CD14-positive monocyte (primary cell): ENCODE data around the gene SMIM30. TPM values are rescaled to one million over a fixed set of nuclear protein-coding genes. Genes with fewer than 3 reads are reported as not detected.

ENCODE experiments used
- DNase-seq, 3 donors: peaks; one replicate each; pipeline ENCODE4 v3.0.0-alpha.2; 2011 to 2022
- H2AFZ ChIP-seq: 2 replicates; pipeline ENCODE4 v1.6.0; 2012; ENCODE audit warnings: mild to moderate bottlenecking, low read depth, low read length, inconsistent platforms; ENCODE audit not compliant: insufficient read depth, poor library complexity, severe bottlenecking
- H3K27ac ChIP-seq, 2 donors: 1 replicate in 1 of 2; 2 replicates in 1 of 2; pipeline ENCODE4 v1.5.1; 2012 to 2013; ENCODE audit warnings: low read length in 2 of 2, control low read depth in 1 of 2, inconsistent platforms in 1 of 2, low read depth in 1 of 2, mild to moderate bottlenecking in 1 of 2
- H3K27me3 ChIP-seq, 2 donors: one replicate each; pipeline versions ENCODE4 v1.6.0 to v1.6.1; 2011 to 2013; ENCODE audit warnings: low read length in 2 of 2; ENCODE audit not compliant: control insufficient read depth in 2 of 2, insufficient read depth in 2 of 2
- H3K36me3 ChIP-seq, 2 donors: replicated peaks in 1 of 2; 1 replicate in 1 of 2; 2 replicates in 1 of 2; pipeline versions ENCODE4 v1.5.1 to v1.6.1; 2012 to 2013; ENCODE audit warnings: low read length in 2 of 2, control low read depth in 1 of 2, inconsistent platforms in 1 of 2, mild to moderate bottlenecking in 1 of 2; ENCODE audit not compliant: insufficient read depth in 2 of 2, control insufficient read depth in 1 of 2
- H3K4me1 ChIP-seq, 2 donors: 1 replicate in 1 of 2; 2 replicates in 1 of 2; pipeline versions ENCODE4 v1.5.1 to v1.6.1; 2012 to 2013; ENCODE audit warnings: low read length in 2 of 2, control low read depth in 1 of 2, inconsistent platforms in 1 of 2, mild to moderate bottlenecking in 1 of 2, moderate library complexity in 1 of 2; ENCODE audit not compliant: insufficient read depth in 2 of 2, control insufficient read depth in 1 of 2
- H3K4me2 ChIP-seq: replicated peaks from 2 replicates; pipeline ENCODE3; 2012; ENCODE audit warnings: low read length, moderate library complexity, mild to moderate bottlenecking; ENCODE audit not compliant: poor library complexity, severe bottlenecking; ENCODE audit errors: extremely low read depth
- H3K4me3 ChIP-seq, 3 experiments: fragments of 200-600 bp in 1 of 3; sonication (generic) in 1 of 3; replicated peaks in 1 of 3; 1 replicate in 2 of 3; 2 replicates in 1 of 3; pipeline ENCODE4 v1.5.1; 2011 to 2013; ENCODE audit warnings: low read length in 3 of 3, mild to moderate bottlenecking in 3 of 3, control low read depth in 2 of 3, low read depth in 2 of 3, inconsistent platforms in 1 of 3, moderate library complexity in 1 of 3
- H3K79me2 ChIP-seq: 2 replicates; pipeline ENCODE4 v1.6.0; 2012; ENCODE audit warnings: mild to moderate bottlenecking, control low read depth, inconsistent platforms, low read length, moderate library complexity; ENCODE audit not compliant: insufficient read depth
- H3K9ac ChIP-seq: 2 replicates; pipeline ENCODE4 v1.6.0; 2017; ENCODE audit warnings: low read length, mild to moderate bottlenecking; ENCODE audit not compliant: insufficient read depth, poor library complexity, severe bottlenecking
- H3K9me3 ChIP-seq, 2 donors: replicated peaks in 1 of 2; 1 replicate in 1 of 2; 2 replicates in 1 of 2; pipeline versions ENCODE4 v1.5.1 to v1.6.1; 2012 to 2013; ENCODE audit warnings: low read length in 2 of 2, control low read depth in 1 of 2; ENCODE audit not compliant: control insufficient read depth in 1 of 2, insufficient read depth in 1 of 2
- H4K20me1 ChIP-seq: 2 replicates; pipeline ENCODE4 v1.6.0; 2012; ENCODE audit warnings: mild to moderate bottlenecking, low read length, control low read depth, moderate library complexity; ENCODE audit not compliant: insufficient read depth
- H3K27ac Mint-ChIP-seq, 7 donors: one replicate each; pipeline ENCODE4 v1.8.0; 2020; ENCODE audit warnings: mild to moderate bottlenecking in 7 of 7, mixed read lengths in 7 of 7, moderate library complexity in 6 of 7, inconsistent platforms in 2 of 7
- H3K27me3 Mint-ChIP-seq, 3 donors: one replicate each; pipeline ENCODE4 v1.8.0; 2021 to 2022; ENCODE audit warnings: low read depth in 3 of 3, mild to moderate bottlenecking in 3 of 3, mixed read lengths in 3 of 3, moderate library complexity in 3 of 3, inconsistent platforms in 1 of 3
- H3K36me3 Mint-ChIP-seq, 2 donors: one replicate each; pipeline ENCODE4 v1.8.0; 2020; ENCODE audit warnings: mixed read lengths in 2 of 2, inconsistent platforms in 1 of 2, mild to moderate bottlenecking in 1 of 2
- H3K4me1 Mint-ChIP-seq: one replicate; pipeline ENCODE4 v1.8.0; 2020; ENCODE audit warnings: mild to moderate bottlenecking, mixed read lengths
- H3K4me3 Mint-ChIP-seq, 2 donors: one replicate each; pipeline ENCODE4 v1.8.0; 2020; ENCODE audit warnings: mild to moderate bottlenecking in 2 of 2, mixed read lengths in 2 of 2, moderate library complexity in 1 of 2
- H3K9me3 Mint-ChIP-seq, 7 donors: one replicate each; pipeline ENCODE4 v1.8.0; 2020 to 2022; ENCODE audit warnings: mixed read lengths in 7 of 7, mild to moderate bottlenecking in 6 of 7, moderate library complexity in 6 of 7, inconsistent platforms in 2 of 7
- CTCF ChIP-seq: fragments of 200-600 bp; IDR thresholded peaks from one replicate; pipeline ENCODE4 v1.8.0; 2022; ENCODE audit warnings: antibody characterized with exemption, mild to moderate bottlenecking
- WGBS: methylation state at CpG from one replicate; pipeline ENCODE4 v1.1.5; 2013; ENCODE audit warnings: missing lambda C conversion rate; ENCODE audit not compliant: insufficient coverage; 5-methylcytosine and 5-hydroxymethylcytosine counted together
- intact Hi-C, 2 donors: fragments of 100-400 bp; cut with micrococcal nuclease; formaldehyde crosslinking; loops; one replicate each; pipeline versions ENCODE4 v1.15.0 to v1.15.1; 2023
- polyA plus RNA-seq, 3 donors: library from polyadenylated mRNA; depleted of rRNA in 1 of 3; unstranded in 2 of 3; stranded (reverse) in 1 of 3; fragments of 300-500 nt in 2 of 3; fragments of >200 nt in 1 of 3; fragmentation: Illumina TruSeq in 2 of 3; gene quantifications; 1 replicate in 2 of 3; 2 replicates in 1 of 3; pipeline ENCODE4 v1.2.3, GENCODE V29; 2012 to 2021

The SMIM30 gene
- polyA plus RNA-seq, 3 donors = 11.6 to 55.0 (median 43.6) TPM

DNA sequence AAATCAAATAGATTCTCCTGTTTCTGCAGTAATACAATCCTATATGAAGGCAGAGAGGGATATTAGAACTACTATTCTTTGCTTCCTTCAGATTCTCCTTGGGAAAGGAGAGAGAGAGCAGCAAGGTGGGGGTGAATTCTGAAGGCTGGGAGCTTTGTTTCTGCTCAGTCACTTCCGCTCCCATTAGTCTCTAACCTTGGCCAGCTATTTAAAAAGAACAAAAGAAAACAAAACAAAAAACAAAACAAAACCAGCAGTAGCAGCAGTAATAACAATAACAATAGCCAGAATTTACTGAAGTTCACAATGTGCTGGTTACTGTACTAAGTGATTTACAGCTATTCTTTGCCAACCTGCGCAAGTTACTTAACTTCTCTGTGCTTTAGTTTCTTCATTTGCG, 41.7 kb downstream of the SMIM30 start:
- no peaks in the 10 kb centered on the region for H3K79me2 ChIP-seq
- intact Hi-C loops = no loop called here
- Mint-ChIP-seq H3K27ac (no peak overlapping the region), H3K4me1 (peaks cover under 1% of the 10 kb centered on the region), H3K36me3 (no peaks in the 10 kb centered on the region), H3K4me3 (no peak overlapping the region), H3K9me3 (no peaks in the 10 kb centered on the region), H3K27me3 (peaks cover 2 to 5% (median 2%) of the 10 kb centered on the region in 3 donors)
- no peaks in the 10 kb centered on the region for H3K36me3 ChIP-seq
- no peaks in the 10 kb centered on the region for H3K9me3 ChIP-seq
- H3K4me2 ChIP-seq = no peak overlapping the region
- no peak overlapping the region for H2AFZ ChIP-seq
- no peak overlapping the region for H3K9ac ChIP-seq
- no peak overlapping the region for H3K4me3 ChIP-seq
- DNase-seq = no peak
- H3K4me1 ChIP-seq = peaks cover 0 to 3% of the 10 kb centered on the region in 2 donors
- no CpG with 5 or more reads among the region's 3 CpGs for WGBS
- TF ChIP-seq CTCF = no peak
- peaks cover 3 to 10% of the 10 kb centered on the region in 2 donors for H3K27me3 ChIP-seq
- H4K20me1 ChIP-seq = no peaks in the 10 kb centered on the region
- no peak overlapping the region for H3K27ac ChIP-seq

- Mint-ChIP-seq H3K9me3 (peaks cover 0 to 5% (median 2%) of the 10 kb centered on the region in 7 donors), H3K27me3 (peaks cover 0 to 4% (median 2%) of the 10 kb centered on the region in 3 donors), H3K27ac (peak overlapping the region in 1 of 7 donors; percentile 88), H3K4me1 (peaks cover 7% of the 10 kb centered on the region), H3K36me3 (no peaks in the 10 kb centered on the region), H3K4me3 (no peak overlapping the region)
- Histone ChIP-seq H3K4me3 (no peak overlapping the region), H3K36me3 (no peaks in the 10 kb centered on the region), H3K4me2 (no peak overlapping the region), H3K4me1 (peaks cover 9 to 11% of the 10 kb centered on the region in 2 donors), H4K20me1 (no peaks in the 10 kb centered on the region), H3K79me2 (no peaks in the 10 kb centered on the region), H3K27ac (no peak overlapping the region), H3K9ac (no peak overlapping the region), H3K9me3 (no peaks in the 10 kb centered on the region), H3K27me3 (peaks cover 2 to 3% of the 10 kb centered on the region in 2 donors), H2AFZ (no peak overlapping the region)
- intact Hi-C loops = no loop called here
- no peak for TF ChIP-seq CTCF
- no CpG with 5 or more reads among the region's 1 CpG for WGBS
- peak; percentile 64 to 79 (median 74) for DNase-seq
Observed at GRCh38 chr7:113071465-113071864, 46.9 kb downstream of the SMIM30 start.

Other genes with a start within 250 kb of the SMIM30 start
- gene GPR85, start 31.7 kb downstream of the SMIM30 start, polyA plus RNA-seq = under 1 TPM in 1 of 3 donors, not detected in 2; 0.12 TPM